GM21447 (cell line): ENCODE measurements around the gene KCND3.

ENCODE experiments used
- ATAC-seq: cut with Tn5 transposase; IDR thresholded peaks from one replicate; pipeline ENCODE4 v1.9.1; 2021; ENCODE audit not compliant: unreplicated experiment

Gene KCND3

GRCh38 chr1:111989531-111990025 lies at the start of gene KCND3:
KCND3 (minus strand) TSS chr1:111989668.
- ATAC-seq: no peak

- ATAC-seq: no peak
Observed at GRCh38 chr1:112034277-112034676, 44.8 kb upstream of the KCND3 start.

DNA sequence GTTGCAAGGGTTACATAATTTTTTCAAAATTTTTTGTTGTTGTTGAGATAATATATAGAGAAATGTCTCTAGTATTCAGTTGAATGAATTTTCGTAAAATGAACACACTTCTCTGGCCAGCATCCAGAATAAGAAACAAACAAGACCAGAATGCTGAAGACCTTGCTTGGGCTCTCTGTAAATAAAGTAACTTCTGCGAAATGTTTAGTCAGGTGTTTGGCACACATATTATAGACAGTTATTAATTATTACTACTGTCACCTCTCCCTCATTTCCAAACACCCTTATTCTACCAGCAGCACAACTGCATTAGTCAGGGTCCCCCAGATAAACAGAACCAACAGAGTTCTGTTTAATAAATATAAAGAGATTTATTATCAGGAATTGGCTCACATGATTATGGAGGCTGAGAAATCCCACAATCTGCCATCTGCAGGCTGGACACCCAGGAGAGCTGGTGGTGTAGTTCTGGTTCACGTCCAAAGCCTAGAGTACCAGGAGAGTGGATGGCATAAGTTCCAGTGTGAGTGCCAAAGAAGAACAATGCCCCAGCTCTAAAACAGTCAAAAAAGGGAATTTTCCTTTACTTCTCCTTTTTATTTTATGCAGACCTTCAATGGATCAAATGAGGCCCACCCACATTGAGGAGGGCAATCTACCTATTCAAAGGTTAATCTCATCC lies 44.1 kb upstream of the KCND3 start:
- no peak for ATAC-seq

DNA sequence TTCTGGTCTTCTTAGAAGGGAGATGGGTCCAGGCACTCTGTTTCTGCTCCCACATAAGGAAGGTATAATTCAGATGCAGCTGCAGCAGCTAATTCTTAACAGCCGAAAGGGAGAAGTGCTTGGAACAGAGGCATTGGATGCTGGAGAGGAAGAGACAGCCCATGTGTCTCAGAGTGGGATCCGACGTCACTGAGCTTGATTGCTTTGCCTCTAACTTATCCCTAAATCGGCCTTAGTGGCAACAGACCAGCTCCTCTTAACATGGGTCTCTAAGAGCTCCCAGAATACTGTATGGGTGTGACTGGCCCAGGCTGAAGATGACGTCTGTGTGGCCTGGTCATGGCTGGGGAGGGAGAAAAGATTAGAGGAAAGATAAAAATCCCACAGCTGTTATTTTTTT lies 40.7 kb upstream of the KCND3 start:
- no peak for ATAC-seq

DNA sequence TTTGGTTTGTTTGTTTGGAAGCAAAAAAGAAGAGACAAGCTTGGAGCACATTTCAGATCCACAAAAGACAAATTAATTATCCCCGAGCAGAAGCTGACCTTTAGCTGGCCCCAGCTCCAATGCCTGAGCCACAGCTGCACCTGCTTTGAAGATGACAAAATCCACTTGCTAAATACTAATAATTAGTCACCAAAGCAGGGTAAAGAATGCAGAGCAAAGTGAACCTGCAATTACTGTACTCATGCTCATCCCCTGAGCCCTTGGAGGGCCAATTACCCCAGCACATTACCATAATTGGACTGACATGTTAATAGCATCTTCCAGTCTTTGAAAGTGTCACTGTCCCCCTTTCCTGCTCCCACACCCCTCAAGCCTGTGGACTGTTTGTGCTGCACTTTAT lies 38.2 kb upstream of the KCND3 start:
- ATAC-seq: no peak

- ATAC-seq: no peak
Observed at GRCh38 chr1:112026501-112026900, 37.0 kb upstream of the KCND3 start.

- ATAC-seq: no peak
Observed at GRCh38 chr1:112026016-112026415, 36.5 kb upstream of the KCND3 start.

- ATAC-seq: no peak
Observed at GRCh38 chr1:112021263-112021662, 31.8 kb upstream of the KCND3 start.

DNA sequence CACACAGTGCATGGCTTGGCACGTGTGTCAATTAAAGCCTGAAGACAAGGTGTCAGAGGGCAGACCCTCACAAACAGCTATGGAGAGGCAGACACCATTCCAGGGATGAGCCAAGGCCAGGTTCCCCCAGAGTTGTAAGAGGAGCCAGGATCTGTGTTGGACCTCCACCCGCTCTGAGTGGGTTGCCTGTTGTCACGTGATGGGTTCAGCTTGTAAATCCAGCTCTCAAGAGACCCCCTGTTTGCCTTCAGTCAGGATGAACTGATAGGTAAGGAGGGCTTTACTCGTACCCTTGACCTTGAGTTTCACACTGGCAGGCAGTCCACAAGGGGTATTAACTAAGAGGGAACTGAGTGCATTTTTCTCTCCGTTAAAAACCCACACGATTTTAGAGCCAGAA lies 27.7 kb upstream of the KCND3 start:
- ATAC-seq: no peak

- ATAC-seq: no peak
Observed at GRCh38 chr1:112012823-112013222, 23.4 kb upstream of the KCND3 start.

DNA sequence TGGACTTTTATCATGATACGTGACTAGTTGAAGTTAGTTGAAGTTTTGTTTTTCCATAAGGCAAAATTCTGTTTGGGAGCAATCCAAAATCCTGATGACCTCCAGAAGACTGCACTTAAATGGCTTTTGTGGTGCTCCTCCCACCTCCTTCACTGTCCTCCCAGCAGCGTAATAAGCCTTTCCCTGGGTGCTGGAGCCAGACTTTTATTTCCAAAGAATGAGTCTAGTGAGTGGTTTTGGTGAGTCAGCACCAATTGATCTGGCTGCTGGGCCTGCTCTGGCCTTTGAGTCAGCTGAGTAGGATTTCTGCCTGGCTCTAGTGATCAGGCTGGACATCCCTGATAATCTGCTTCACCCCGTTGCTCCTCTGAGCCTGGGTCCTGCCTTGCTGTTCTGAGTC lies 21.7 kb upstream of the KCND3 start:
- ATAC-seq: no peak

DNA sequence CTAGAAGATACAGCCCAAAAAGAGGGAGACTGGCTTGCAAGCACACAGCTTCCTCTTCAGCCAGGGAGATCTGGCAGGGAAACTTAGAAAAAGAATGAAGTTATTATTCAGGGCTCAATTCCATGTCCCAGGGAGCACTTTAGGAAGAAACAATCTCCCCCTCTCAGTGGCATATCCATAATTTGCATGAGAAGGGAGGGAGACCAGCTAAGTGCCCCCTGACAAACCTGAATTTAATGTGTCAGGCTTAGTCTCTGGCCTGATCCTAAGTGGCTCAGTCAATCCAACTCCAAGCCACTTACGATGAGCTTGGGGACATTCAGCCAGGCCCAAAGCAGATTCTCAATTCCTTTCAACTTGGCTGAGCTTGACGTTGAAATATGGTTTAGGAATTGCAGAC lies 17.7 kb upstream of the KCND3 start:
- ATAC-seq: no peak

DNA sequence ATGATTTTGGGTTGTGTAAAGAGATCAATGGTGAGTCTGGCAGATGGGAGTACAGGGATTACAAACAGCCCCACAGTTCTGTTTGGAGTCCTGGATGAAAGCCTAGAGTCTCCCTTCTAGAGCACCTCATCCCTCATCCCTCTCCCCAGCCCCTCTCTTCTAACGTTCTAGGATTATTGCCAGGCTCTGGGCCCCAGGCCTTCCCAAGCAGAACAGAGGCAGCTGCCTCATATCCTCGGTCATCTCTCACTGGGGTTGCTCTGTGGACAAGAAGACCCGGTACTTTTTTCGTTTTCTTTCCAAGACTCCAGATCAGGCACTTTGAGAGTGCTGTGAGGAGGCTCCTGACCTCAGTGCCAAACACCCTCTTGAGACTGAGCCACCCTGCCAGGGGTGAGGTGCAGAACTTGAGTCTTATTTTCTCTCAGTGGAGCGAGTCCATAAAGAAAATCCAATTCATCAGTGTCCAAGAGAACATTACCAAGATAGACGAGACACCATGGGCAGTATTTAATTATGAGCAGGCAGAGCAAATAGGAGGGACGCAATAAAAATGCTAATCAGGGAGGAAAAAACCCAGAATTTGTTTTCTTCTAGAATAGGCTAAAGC lies 17.1 kb upstream of the KCND3 start:
- no peak for ATAC-seq

DNA sequence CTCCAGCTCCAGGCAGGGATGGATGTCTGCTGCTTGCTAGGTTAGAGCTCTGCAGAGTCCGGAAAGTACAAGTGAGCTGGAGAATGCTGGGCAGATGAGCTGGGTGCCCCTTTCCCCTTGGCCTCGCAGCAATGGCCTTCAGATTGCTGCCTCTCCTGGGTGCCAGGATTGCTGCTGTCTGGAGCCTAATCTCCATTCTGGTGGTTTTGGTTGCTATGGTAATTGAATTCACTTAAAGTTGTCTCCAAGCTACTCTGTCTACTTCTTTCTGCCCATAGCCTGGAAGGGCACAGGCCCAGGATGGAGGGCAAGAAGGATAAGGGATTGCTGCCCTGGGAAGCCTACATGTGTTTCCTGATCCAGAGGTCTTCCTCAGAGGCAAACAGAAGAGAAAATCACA lies 14.6 kb upstream of the KCND3 start:
- ATAC-seq: no peak

GRCh38 chr1:112002514-112002913 lies 13.0 kb upstream of the KCND3 start:
- no peak for ATAC-seq

DNA sequence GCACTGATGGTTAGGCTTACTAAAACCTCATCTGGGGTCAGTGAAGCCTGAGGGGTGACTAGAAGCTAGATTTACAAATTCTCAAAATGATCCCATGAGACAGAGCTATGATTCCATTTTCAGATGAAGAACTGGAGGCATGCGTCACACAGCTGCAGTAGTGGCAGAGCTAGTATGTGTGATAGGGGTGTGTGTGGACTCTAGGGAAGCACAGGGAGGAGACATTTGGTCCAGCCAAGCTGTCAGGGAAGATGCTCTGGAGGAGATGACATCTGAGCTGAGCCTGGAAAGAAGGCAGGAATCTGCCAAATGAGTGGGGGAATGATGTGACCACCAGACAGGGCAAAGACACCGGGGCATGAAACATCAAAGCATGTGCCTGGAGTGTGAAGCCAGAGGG lies 12.0 kb upstream of the KCND3 start:
- no peak for ATAC-seq

DNA sequence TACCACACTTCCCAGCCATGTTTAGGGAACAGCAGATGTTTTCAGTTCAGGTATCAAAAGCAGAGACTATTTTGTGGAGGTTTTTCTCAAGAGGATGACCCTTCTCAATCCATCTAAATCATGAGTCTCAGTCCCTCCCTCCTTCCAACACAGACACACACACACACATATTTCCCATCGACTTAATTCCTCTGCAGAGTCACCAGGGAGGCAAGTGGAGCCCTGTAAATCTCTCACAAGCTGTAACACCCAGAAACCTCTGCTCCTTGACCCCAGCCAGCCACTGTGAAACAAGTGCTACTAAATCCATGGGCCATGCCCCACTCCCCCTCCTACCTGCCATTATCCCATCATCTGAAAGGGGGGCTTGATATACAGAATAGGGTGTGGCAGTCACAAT lies 10.6 kb upstream of the KCND3 start:
- ATAC-seq: no peak

- ATAC-seq: no peak
Observed at GRCh38 chr1:111998332-111998731, 8.9 kb upstream of the KCND3 start.

- ATAC-seq: no peak
Observed at GRCh38 chr1:111992476-111992875, 3.0 kb upstream of the KCND3 start.

DNA sequence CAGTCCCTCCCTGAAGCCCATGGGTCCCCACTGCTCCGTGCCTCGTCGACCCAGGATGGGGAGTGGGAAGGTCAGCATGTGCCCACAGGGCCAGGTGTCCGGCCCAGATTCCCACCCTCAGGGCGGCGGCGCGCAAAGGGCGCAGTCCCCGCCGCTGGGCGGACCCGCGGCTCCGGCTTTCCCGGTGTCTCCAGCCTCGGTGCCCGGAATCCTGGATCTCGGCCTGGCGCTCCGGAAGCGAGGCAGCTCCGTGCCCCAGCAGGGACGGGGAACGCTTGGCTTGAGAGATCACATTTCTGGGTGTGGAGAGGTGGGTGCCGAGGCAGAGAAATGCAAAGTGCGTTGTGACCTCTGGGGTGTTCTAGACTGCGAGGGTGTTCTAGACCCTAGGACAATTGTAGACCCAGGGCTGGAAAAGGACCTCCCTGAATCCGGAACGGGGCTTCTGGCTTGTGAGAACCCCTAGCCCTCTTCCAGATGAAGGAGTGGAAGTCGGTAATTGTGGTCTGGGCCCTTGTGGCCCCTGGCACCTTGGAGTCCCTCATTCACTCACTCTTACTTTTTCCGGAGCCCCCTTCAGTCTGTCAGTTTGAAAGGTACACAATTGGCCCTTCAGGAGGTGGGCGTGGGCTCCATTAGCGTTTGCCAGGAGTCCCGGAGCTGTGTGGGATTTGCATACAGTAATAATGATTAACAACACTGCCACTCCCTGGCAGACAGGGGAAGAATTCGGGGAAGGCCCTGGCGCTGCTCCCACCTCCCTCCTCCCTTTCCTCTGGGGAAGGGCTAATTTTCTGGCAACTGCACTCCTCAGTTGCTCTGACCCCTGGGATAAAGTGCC lies 1.6 kb upstream of the KCND3 start:
- ATAC-seq: peak; percentile 58

DNA sequence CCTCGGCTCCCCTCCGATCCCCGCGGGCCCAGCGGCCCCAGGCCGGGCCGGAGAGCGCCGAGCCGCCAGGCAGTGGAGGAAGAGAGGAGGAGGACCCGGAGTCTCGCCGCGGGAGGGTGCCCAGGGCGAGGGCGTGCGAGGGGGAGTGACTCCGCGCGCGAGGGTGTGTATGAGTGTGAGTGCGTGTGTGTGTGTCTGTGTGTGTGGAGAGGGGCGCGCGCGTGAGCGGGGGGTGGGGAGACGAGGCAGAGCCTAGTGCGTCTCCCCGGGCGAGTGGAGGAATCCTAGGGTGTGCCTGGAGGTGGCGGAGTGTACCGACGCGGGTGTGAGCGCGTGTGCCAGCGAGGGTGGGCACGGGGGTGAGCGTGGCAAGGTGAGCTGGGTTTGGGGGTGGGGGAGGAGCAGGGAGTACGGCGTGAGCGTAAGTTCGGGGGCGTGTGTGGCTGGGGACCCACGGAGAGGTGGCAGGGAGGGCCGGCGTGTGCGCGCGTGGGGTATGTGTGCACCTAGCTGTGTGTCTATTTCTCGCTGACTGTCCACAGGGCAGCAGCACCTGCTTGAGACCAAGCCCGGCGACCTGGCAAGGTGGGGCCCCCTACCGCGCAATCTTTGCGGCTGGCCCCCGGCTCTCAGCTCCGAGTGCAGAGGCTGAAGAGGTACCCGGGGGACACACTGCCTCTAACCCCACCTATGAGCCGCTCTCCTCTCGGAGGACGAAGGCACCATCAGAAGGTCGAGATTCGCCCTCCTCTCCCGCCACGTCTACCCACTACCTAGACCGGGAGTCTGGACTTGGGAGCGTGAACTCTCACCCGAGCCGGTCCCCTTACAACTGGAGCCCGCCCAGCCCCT lies 784 bp upstream of the KCND3 start:
- no peak for ATAC-seq
